ENCODE measurements around the gene HIF3A. TPM values are rescaled to one million over a fixed set of nuclear protein-coding genes. Genes with fewer than 3 reads are reported as not detected.

HIF3A gene
- total and polyA plus RNA-seq, 9 of the 15 experiments (the other 6 are each of a cell fraction or from before 2014, with no cell fraction given): 0.29 TPM; not detected in 8

GRCh38 chr19:46328079-46328478 lies 31.2 kb downstream of the HIF3A start (continued):
- TF ChIP-seq, protein P1, sequence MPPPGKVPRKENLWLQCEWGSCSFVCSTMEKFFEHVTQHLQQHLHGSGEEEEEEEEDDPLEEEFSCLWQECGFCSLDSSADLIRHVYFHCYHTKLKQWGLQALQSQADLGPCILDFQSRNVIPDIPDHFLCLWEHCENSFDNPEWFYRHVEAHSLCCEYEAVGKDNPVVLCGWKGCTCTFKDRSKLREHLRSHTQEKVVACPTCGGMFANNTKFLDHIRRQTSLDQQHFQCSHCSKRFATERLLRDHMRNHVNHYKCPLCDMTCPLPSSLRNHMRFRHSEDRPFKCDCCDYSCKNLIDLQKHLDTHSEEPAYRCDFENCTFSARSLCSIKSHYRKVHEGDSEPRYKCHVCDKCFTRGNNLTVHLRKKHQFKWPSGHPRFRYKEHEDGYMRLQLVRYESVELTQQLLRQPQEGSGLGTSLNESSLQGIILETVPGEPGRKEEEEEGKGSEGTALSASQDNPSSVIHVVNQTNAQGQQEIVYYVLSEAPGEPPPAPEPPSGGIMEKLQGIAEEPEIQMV (tag; conservative IDR thresholded peaks at IDR 0.05; ENCODE audit: low read depth): no peak
- no peak for TF ChIP-seq ZNF253 (CRISPR knock-in tag; conservative IDR thresholded peaks at IDR 0.05)

GRCh38 chr19:46330319-46330918 lies 33.6 kb downstream of the HIF3A start:
- H3K4me1 ChIP-seq (replicated peaks in 1 of 2; ENCODE audit: control insufficient read depth in 2 of 2, insufficient read depth in 2 of 2, low read length in 2 of 2): no peaks in the 10 kb centered on the region; a peak in 1 of 5 replicates
- ATAC-seq (no peak), FAIRE-seq (no peak), DNase-seq (ENCODE audit: extremely low read depth in 1 of 4, low spot score in 3 of 4) (no peak)
- BruUV-seq (replicated peaks): no TSS peak
- H4K20me1 ChIP-seq (replicated peaks; ENCODE audit: control insufficient read depth, insufficient read depth, low read length): no peaks in the 10 kb centered on the region
- H3K4me3 ChIP-seq: no peak overlapping the region
- no peak overlapping the region for H3K9ac ChIP-seq (ENCODE audit: insufficient read depth in 1 of 2, low read depth in 2 of 2, low read length in 2 of 2)
- intact Hi-C loops (cut with micrococcal nuclease): no loop called here
- in situ Hi-C loops (cut with MboI): no loop called here
- no peaks in the 10 kb centered on the region for H3K9me1 ChIP-seq (ENCODE audit: control insufficient read depth, insufficient read depth, low read length)
- peaks cover 5% of the 10 kb centered on the region; the same call in 1 of the 2 replicates for H3K9me3 ChIP-seq (replicated peaks; ENCODE audit: control insufficient read depth, insufficient read depth, low read depth, low read length)
- no peak overlapping the region for H3K4me2 ChIP-seq (ENCODE audit: insufficient read depth, low read length)
- H3K27me3 ChIP-seq (ENCODE audit: control insufficient read depth in 2 of 2, insufficient read depth in 2 of 2, low read length in 2 of 2): peaks cover 0 to 15% of the 10 kb centered on the region in 2 experiments; a peak in 3 of 5 replicates
- TF ChIP-seq RBM22 (IDR thresholded peaks at IDR 0.05; ENCODE audit: low read depth, low read length, poor library complexity, severe bottlenecking) (no peak), RNF2 (IDR thresholded peaks at IDR 0.05) (no peak), ZNF274 (IDR thresholded peaks at IDR 0.05; ENCODE audit: borderline replicate concordance, low read depth, low read length) (no peak), ZC3H8 (IDR thresholded peaks at IDR 0.05) (no peak), EHMT2 (IDR thresholded peaks at IDR 0.05) (peak; percentile 53; the same call in 1 of the 2 replicates), MYBL2 (IDR thresholded peaks at IDR 0.05; ENCODE audit: low read depth) (no peak), MYBL2 (CRISPR knock-in tag; IDR thresholded peaks at IDR 0.05; ENCODE audit: borderline replicate concordance) (no peak), KDM1A (IDR thresholded peaks at IDR 0.05) (0 out of 4 replicates have a peak, but pooled peaks of 1 of the 2 experiments have one; percentile 12)
- no peak overlapping the region for H3K27ac ChIP-seq (ENCODE audit: extremely low read depth, low read depth, low read length)
- no peaks in the 10 kb centered on the region for H3K36me3 ChIP-seq (ENCODE audit: control insufficient read depth, insufficient read depth, low read length)
- POLR2A ChIA-PET: interaction anchor here (1.2 kb wide), 1 partner anchor 37 kb away, joined by 4 read pairs; no protein-coding TSS in a partner anchor
- H2AFZ ChIP-seq (ENCODE audit: low read depth, low read length): no peak overlapping the region
- WGBS (ENCODE audit: insufficient coverage, low coverage, missing lambda C conversion rate): 0% methylated on average over 2 of the region's 2 CpGs
- CTCF ChIA-PET (ENCODE audit: low intra/inter-chr PET ratio): no interaction called here
- H3K79me2 ChIP-seq (ENCODE audit: control insufficient read depth, insufficient read depth, low read length): no peaks in the 10 kb centered on the region
